ENCODE results near the gene PCLAF. TPM values are rescaled to one million over a fixed set of nuclear protein-coding genes. Genes with fewer than 3 reads are reported as not detected.

Gene PCLAF
- total RNA-seq, 1 experiment from 2014 or later, result 97.8 TPM

- in situ Hi-C loops (cut with HindIII; ENCODE audit: low pct_unique_long_range_greater_than_20kb, low sequenced_read_pairs) (no loop called here), intact Hi-C loops (cut with micrococcal nuclease; ENCODE audit: unreplicated experiment) (no loop called here)
- Histone ChIP-seq H3K9me3 (ENCODE audit: control insufficient read depth, insufficient read depth, low read depth, low read length) (no peaks in the 10 kb centered on the region), H3K4me3 (ENCODE audit: low read depth in 2 of 2, low read length in 2 of 2) (no peak overlapping the region), H3K36me3 (ENCODE audit: control insufficient read depth, insufficient read depth, low read length) (no peaks in the 10 kb centered on the region), H3K27me3 (ENCODE audit: control insufficient read depth, insufficient read depth, low read length) (no peaks in the 10 kb centered on the region), H3K27ac (ENCODE audit: low read length) (no peak overlapping the region), H3K4me1 (ENCODE audit: control insufficient read depth, insufficient read depth, low read length) (no peaks in the 10 kb centered on the region)
- ChIA-PET CTCF (no interaction called here), POLR2A (no interaction called here)
- no peak for ATAC-seq
- BruUV-seq (replicated peaks), result no TSS peak
- no peak for TF ChIP-seq SIN3A (IDR thresholded peaks at IDR 0.05; ENCODE audit: borderline replicate concordance, insufficient read depth, low read depth, low read length)
- no peak for TF ChIP-seq TCF7L2 (IDR thresholded peaks at IDR 0.05; ENCODE audit: low read depth, low read length)
- TF ChIP-seq, protein P1, sequence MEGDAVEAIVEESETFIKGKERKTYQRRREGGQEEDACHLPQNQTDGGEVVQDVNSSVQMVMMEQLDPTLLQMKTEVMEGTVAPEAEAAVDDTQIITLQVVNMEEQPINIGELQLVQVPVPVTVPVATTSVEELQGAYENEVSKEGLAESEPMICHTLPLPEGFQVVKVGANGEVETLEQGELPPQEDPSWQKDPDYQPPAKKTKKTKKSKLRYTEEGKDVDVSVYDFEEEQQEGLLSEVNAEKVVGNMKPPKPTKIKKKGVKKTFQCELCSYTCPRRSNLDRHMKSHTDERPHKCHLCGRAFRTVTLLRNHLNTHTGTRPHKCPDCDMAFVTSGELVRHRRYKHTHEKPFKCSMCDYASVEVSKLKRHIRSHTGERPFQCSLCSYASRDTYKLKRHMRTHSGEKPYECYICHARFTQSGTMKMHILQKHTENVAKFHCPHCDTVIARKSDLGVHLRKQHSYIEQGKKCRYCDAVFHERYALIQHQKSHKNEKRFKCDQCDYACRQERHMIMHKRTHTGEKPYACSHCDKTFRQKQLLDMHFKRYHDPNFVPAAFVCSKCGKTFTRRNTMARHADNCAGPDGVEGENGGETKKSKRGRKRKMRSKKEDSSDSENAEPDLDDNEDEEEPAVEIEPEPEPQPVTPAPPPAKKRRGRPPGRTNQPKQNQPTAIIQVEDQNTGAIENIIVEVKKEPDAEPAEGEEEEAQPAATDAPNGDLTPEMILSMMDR (IDR thresholded peaks at IDR 0.05), result no peak
- TF ChIP-seq POLR2AphosphoS5 (IDR thresholded peaks at IDR 0.05; ENCODE audit: low read depth, low read length), result no peak
- TF ChIP-seq, protein P2, sequence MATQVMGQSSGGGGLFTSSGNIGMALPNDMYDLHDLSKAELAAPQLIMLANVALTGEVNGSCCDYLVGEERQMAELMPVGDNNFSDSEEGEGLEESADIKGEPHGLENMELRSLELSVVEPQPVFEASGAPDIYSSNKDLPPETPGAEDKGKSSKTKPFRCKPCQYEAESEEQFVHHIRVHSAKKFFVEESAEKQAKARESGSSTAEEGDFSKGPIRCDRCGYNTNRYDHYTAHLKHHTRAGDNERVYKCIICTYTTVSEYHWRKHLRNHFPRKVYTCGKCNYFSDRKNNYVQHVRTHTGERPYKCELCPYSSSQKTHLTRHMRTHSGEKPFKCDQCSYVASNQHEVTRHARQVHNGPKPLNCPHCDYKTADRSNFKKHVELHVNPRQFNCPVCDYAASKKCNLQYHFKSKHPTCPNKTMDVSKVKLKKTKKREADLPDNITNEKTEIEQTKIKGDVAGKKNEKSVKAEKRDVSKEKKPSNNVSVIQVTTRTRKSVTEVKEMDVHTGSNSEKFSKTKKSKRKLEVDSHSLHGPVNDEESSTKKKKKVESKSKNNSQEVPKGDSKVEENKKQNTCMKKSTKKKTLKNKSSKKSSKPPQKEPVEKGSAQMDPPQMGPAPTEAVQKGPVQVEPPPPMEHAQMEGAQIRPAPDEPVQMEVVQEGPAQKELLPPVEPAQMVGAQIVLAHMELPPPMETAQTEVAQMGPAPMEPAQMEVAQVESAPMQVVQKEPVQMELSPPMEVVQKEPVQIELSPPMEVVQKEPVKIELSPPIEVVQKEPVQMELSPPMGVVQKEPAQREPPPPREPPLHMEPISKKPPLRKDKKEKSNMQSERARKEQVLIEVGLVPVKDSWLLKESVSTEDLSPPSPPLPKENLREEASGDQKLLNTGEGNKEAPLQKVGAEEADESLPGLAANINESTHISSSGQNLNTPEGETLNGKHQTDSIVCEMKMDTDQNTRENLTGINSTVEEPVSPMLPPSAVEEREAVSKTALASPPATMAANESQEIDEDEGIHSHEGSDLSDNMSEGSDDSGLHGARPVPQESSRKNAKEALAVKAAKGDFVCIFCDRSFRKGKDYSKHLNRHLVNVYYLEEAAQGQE (IDR thresholded peaks at IDR 0.05; ENCODE audit: insufficient read depth in 1 of 2, low read depth in 2 of 2, low read length in 1 of 2), result no peak
- DNase-seq (ENCODE audit: low read depth, low spot score), result no peak
Measured at GRCh38 chr15:64315216-64315615, 66.0 kb downstream of the PCLAF start.

GRCh38 chr15:64314456-64314855 lies 66.8 kb downstream of the PCLAF start:
- no peaks in the 10 kb centered on the region for H3K4me1 ChIP-seq (ENCODE audit: control insufficient read depth, insufficient read depth, low read length)
- no peak overlapping the region for H3K4me3 ChIP-seq (ENCODE audit: low read depth in 2 of 2, low read length in 2 of 2)
- intact Hi-C loops (cut with micrococcal nuclease; ENCODE audit: unreplicated experiment) (no loop called here), in situ Hi-C loops (cut with HindIII; ENCODE audit: low pct_unique_long_range_greater_than_20kb, low sequenced_read_pairs) (no loop called here)
- H3K36me3 ChIP-seq (ENCODE audit: control insufficient read depth, insufficient read depth, low read length), result no peaks in the 10 kb centered on the region
- no peaks in the 10 kb centered on the region for H3K27me3 ChIP-seq (ENCODE audit: control insufficient read depth, insufficient read depth, low read length)
- ATAC-seq (no peak), DNase-seq (ENCODE audit: low read depth, low spot score) (no peak)
- ChIA-PET POLR2A (interaction anchor here (0.6 to 0.7 kb wide), 2 partner anchors 93 to 489 kb away, joined by 3 to 5 read pairs; no protein-coding TSS in a partner anchor), CTCF (no interaction called here)
- no peaks in the 10 kb centered on the region for H3K9me3 ChIP-seq (ENCODE audit: control insufficient read depth, insufficient read depth, low read depth, low read length)
- H3K27ac ChIP-seq (ENCODE audit: low read length), result no peak overlapping the region
- BruUV-seq (replicated peaks), result no TSS peak
- TF ChIP-seq, protein P2 (IDR thresholded peaks at IDR 0.05; ENCODE audit: insufficient read depth in 1 of 2, low read depth in 2 of 2, low read length in 1 of 2), result no peak
- TF ChIP-seq, protein P1 (IDR thresholded peaks at IDR 0.05), result no peak
- TF ChIP-seq SIN3A (IDR thresholded peaks at IDR 0.05; ENCODE audit: borderline replicate concordance, insufficient read depth, low read depth, low read length) (no peak), POLR2AphosphoS5 (IDR thresholded peaks at IDR 0.05; ENCODE audit: low read depth, low read length) (no peak), TCF7L2 (IDR thresholded peaks at IDR 0.05; ENCODE audit: low read depth, low read length) (no peak)

Other genes starting within 250 kb of the PCLAF start
- gene SNX22, start 229.7 kb downstream of the PCLAF start, total RNA-seq (2021; ENCODE audit: unreplicated experiment), result 2.3 TPM
- 407 TPM for gene PPIB, start 218.4 kb downstream of the PCLAF start, total RNA-seq (2021; ENCODE audit: unreplicated experiment)
- gene CSNK1G1, start 25.3 kb downstream of the PCLAF start, total RNA-seq (2021; ENCODE audit: unreplicated experiment), result 22.8 TPM
- gene TRIP4, start 6.4 kb upstream of the PCLAF start, total RNA-seq (2021; ENCODE audit: unreplicated experiment), result 42.8 TPM
- 47.2 TPM for gene ZNF609, start 79.1 kb upstream of the PCLAF start, total RNA-seq (2021; ENCODE audit: unreplicated experiment)

All from Panc1 (cell line).